CD14-positive monocyte (primary cell): Measurements from ENCODE around the gene TMEM190. TPM values are rescaled to one million over a fixed set of nuclear protein-coding genes. Genes with fewer than 3 reads are reported as not detected.

ENCODE experiments used
- DNase-seq, 3 donors: peaks; one replicate each; pipeline ENCODE4 v3.0.0-alpha.2; 2011 to 2022
- H2AFZ ChIP-seq: 2 replicates; pipeline ENCODE4 v1.6.0; 2012; ENCODE audit warnings: mild to moderate bottlenecking, low read depth, low read length, inconsistent platforms; ENCODE audit not compliant: insufficient read depth, poor library complexity, severe bottlenecking
- H3K27ac ChIP-seq, 2 donors: 1 replicate in 1 of 2; 2 replicates in 1 of 2; pipeline ENCODE4 v1.5.1; 2012 to 2013; ENCODE audit warnings: low read length in 2 of 2, control low read depth in 1 of 2, inconsistent platforms in 1 of 2, low read depth in 1 of 2, mild to moderate bottlenecking in 1 of 2
- H3K27me3 ChIP-seq, 2 donors: one replicate each; pipeline versions ENCODE4 v1.6.0 to v1.6.1; 2011 to 2013; ENCODE audit warnings: low read length in 2 of 2; ENCODE audit not compliant: control insufficient read depth in 2 of 2, insufficient read depth in 2 of 2
- H3K36me3 ChIP-seq, 2 donors: replicated peaks in 1 of 2; 1 replicate in 1 of 2; 2 replicates in 1 of 2; pipeline versions ENCODE4 v1.5.1 to v1.6.1; 2012 to 2013; ENCODE audit warnings: low read length in 2 of 2, control low read depth in 1 of 2, inconsistent platforms in 1 of 2, mild to moderate bottlenecking in 1 of 2; ENCODE audit not compliant: insufficient read depth in 2 of 2, control insufficient read depth in 1 of 2
- H3K4me1 ChIP-seq, 2 donors: 1 replicate in 1 of 2; 2 replicates in 1 of 2; pipeline versions ENCODE4 v1.5.1 to v1.6.1; 2012 to 2013; ENCODE audit warnings: low read length in 2 of 2, control low read depth in 1 of 2, inconsistent platforms in 1 of 2, mild to moderate bottlenecking in 1 of 2, moderate library complexity in 1 of 2; ENCODE audit not compliant: insufficient read depth in 2 of 2, control insufficient read depth in 1 of 2
- H3K4me2 ChIP-seq: replicated peaks from 2 replicates; pipeline ENCODE3; 2012; ENCODE audit warnings: low read length, moderate library complexity, mild to moderate bottlenecking; ENCODE audit not compliant: poor library complexity, severe bottlenecking; ENCODE audit errors: extremely low read depth
- H3K4me3 ChIP-seq, 3 experiments: fragments of 200-600 bp in 1 of 3; sonication (generic) in 1 of 3; replicated peaks in 1 of 3; 1 replicate in 2 of 3; 2 replicates in 1 of 3; pipeline ENCODE4 v1.5.1; 2011 to 2013; ENCODE audit warnings: low read length in 3 of 3, mild to moderate bottlenecking in 3 of 3, control low read depth in 2 of 3, low read depth in 2 of 3, inconsistent platforms in 1 of 3, moderate library complexity in 1 of 3
- H3K79me2 ChIP-seq: 2 replicates; pipeline ENCODE4 v1.6.0; 2012; ENCODE audit warnings: mild to moderate bottlenecking, control low read depth, inconsistent platforms, low read length, moderate library complexity; ENCODE audit not compliant: insufficient read depth
- H3K9ac ChIP-seq: 2 replicates; pipeline ENCODE4 v1.6.0; 2017; ENCODE audit warnings: low read length, mild to moderate bottlenecking; ENCODE audit not compliant: insufficient read depth, poor library complexity, severe bottlenecking
- H3K9me3 ChIP-seq, 2 donors: replicated peaks in 1 of 2; 1 replicate in 1 of 2; 2 replicates in 1 of 2; pipeline versions ENCODE4 v1.5.1 to v1.6.1; 2012 to 2013; ENCODE audit warnings: low read length in 2 of 2, control low read depth in 1 of 2; ENCODE audit not compliant: control insufficient read depth in 1 of 2, insufficient read depth in 1 of 2
- H4K20me1 ChIP-seq: 2 replicates; pipeline ENCODE4 v1.6.0; 2012; ENCODE audit warnings: mild to moderate bottlenecking, low read length, control low read depth, moderate library complexity; ENCODE audit not compliant: insufficient read depth
- H3K27ac Mint-ChIP-seq, 7 donors: one replicate each; pipeline ENCODE4 v1.8.0; 2020; ENCODE audit warnings: mild to moderate bottlenecking in 7 of 7, mixed read lengths in 7 of 7, moderate library complexity in 6 of 7, inconsistent platforms in 2 of 7
- H3K27me3 Mint-ChIP-seq, 3 donors: one replicate each; pipeline ENCODE4 v1.8.0; 2021 to 2022; ENCODE audit warnings: low read depth in 3 of 3, mild to moderate bottlenecking in 3 of 3, mixed read lengths in 3 of 3, moderate library complexity in 3 of 3, inconsistent platforms in 1 of 3
- H3K36me3 Mint-ChIP-seq, 2 donors: one replicate each; pipeline ENCODE4 v1.8.0; 2020; ENCODE audit warnings: mixed read lengths in 2 of 2, inconsistent platforms in 1 of 2, mild to moderate bottlenecking in 1 of 2
- H3K4me1 Mint-ChIP-seq: one replicate; pipeline ENCODE4 v1.8.0; 2020; ENCODE audit warnings: mild to moderate bottlenecking, mixed read lengths
- H3K4me3 Mint-ChIP-seq, 2 donors: one replicate each; pipeline ENCODE4 v1.8.0; 2020; ENCODE audit warnings: mild to moderate bottlenecking in 2 of 2, mixed read lengths in 2 of 2, moderate library complexity in 1 of 2
- H3K9me3 Mint-ChIP-seq, 7 donors: one replicate each; pipeline ENCODE4 v1.8.0; 2020 to 2022; ENCODE audit warnings: mixed read lengths in 7 of 7, mild to moderate bottlenecking in 6 of 7, moderate library complexity in 6 of 7, inconsistent platforms in 2 of 7
- CTCF ChIP-seq: fragments of 200-600 bp; IDR thresholded peaks from one replicate; pipeline ENCODE4 v1.8.0; 2022; ENCODE audit warnings: antibody characterized with exemption, mild to moderate bottlenecking
- WGBS: methylation state at CpG from one replicate; pipeline ENCODE4 v1.1.5; 2013; ENCODE audit warnings: missing lambda C conversion rate; ENCODE audit not compliant: insufficient coverage; 5-methylcytosine and 5-hydroxymethylcytosine counted together
- intact Hi-C, 2 donors: fragments of 100-400 bp; cut with micrococcal nuclease; formaldehyde crosslinking; loops; one replicate each; pipeline versions ENCODE4 v1.15.0 to v1.15.1; 2023
- polyA plus RNA-seq, 3 donors: library from polyadenylated mRNA; depleted of rRNA in 1 of 3; unstranded in 2 of 3; stranded (reverse) in 1 of 3; fragments of 300-500 nt in 2 of 3; fragments of >200 nt in 1 of 3; fragmentation: Illumina TruSeq in 2 of 3; gene quantifications; 1 replicate in 2 of 3; 2 replicates in 1 of 3; pipeline ENCODE4 v1.2.3, GENCODE V29; 2012 to 2021

Gene TMEM190
- polyA plus RNA-seq, 3 donors = not detected

- WGBS = under 1% methylated on average over 50 of the region's 63 CpGs
- peak within 1 kb of the TSS; percentile 77 for H2AFZ ChIP-seq
- peak within 1 kb of the TSS; percentile 92 for H3K9ac ChIP-seq
- DNase-seq = peak; percentile 100
- H3K27ac ChIP-seq = peak within 1 kb of the TSS; percentile 97 to 99
- peak within 1 kb of the TSS; percentile 48 to 83 (median 69) for H3K4me3 ChIP-seq
- H3K4me3 Mint-ChIP-seq = peak within 1 kb of the TSS; percentile 82 to 90
- H3K4me1 Mint-ChIP-seq = peaks cover 27% of the 10 kb centered on the region
- peak within 1 kb of the TSS; percentile 94 for H3K4me2 ChIP-seq
- H3K9me3 Mint-ChIP-seq = no peaks in the 10 kb centered on the region
- H4K20me1 ChIP-seq = peaks cover 7% of the 10 kb centered on the region
- H3K9me3 ChIP-seq = no peaks in the 10 kb centered on the region
- H3K36me3 Mint-ChIP-seq = peaks cover 10 to 24% of the 10 kb centered on the region in 2 donors
- TF ChIP-seq CTCF = peak; percentile 12
- peaks cover 31 to 39% of the 10 kb centered on the region in 2 donors for H3K4me1 ChIP-seq
- peaks cover 9 to 15% of the 10 kb centered on the region in 2 donors for H3K36me3 ChIP-seq
- intact Hi-C loops = loop anchor here (1.0 to 5.0 kb wide), 4 partner anchors 14 to 81 kb away; partner anchors contain the start of genes RPL28 (in 1 of the 2), TMEM150B (in 1 of the 2) and TMEM238 (in 1 of the 2)
- H3K27me3 Mint-ChIP-seq = peaks cover 0 to 5% (median 2%) of the 10 kb centered on the region in 3 donors
- H3K79me2 ChIP-seq = peaks cover 12% of the 10 kb centered on the region
- H3K27ac Mint-ChIP-seq = peak within 1 kb of the TSS; percentile 97 to 99 (median 99)
- no peaks in the 10 kb centered on the region for H3K27me3 ChIP-seq
These were observed 37.3 kb upstream of the TMEM190 start, which contains the start of gene KMT5C for GRCh38 chr19:55339105-55339888. Gene KMT5C, plus strand, starts transcription at chr19:55339876. Its CDS starts 2,061 bp downstream, at chr19:55341937.

- intact Hi-C loops = loop anchor here (1.0 to 5.0 kb wide), 5 partner anchors 15 to 82 kb away; partner anchors contain the start of genes TMEM238 (in 2 of the 2), RPL28 (in 1 of the 2) and TMEM150B (in 1 of the 2)
- no peak for TF ChIP-seq CTCF
- Histone ChIP-seq H3K4me2 (peak overlapping the region; percentile 94), H3K79me2 (peaks cover 12% of the 10 kb centered on the region), H3K36me3 (peaks cover 9 to 15% of the 10 kb centered on the region in 2 donors), H3K27me3 (no peaks in the 10 kb centered on the region), H3K4me3 (peak overlapping the region; percentile 48 to 83 (median 69)), H3K9ac (peak overlapping the region; percentile 72), H4K20me1 (peaks cover 7% of the 10 kb centered on the region), H3K9me3 (no peaks in the 10 kb centered on the region), H3K27ac (peak overlapping the region; percentile 83 to 97), H2AFZ (peak overlapping the region; percentile 62), H3K4me1 (peaks cover 31 to 39% of the 10 kb centered on the region in 2 donors)
- Mint-ChIP-seq H3K27me3 (peaks cover 0 to 4% (median 2%) of the 10 kb centered on the region in 3 donors), H3K4me3 (peak overlapping the region; percentile 82 to 90), H3K9me3 (no peaks in the 10 kb centered on the region), H3K27ac (peak overlapping the region; percentile 94 to 99 (median 98)), H3K4me1 (peaks cover 27% of the 10 kb centered on the region), H3K36me3 (peaks cover 14 to 29% of the 10 kb centered on the region in 2 donors)
- 2% methylated on average over 26 of the region's 44 CpGs for WGBS
- DNase-seq = peak in 1 of 3 donors; percentile 52
These were observed 36.5 kb upstream of the TMEM190 start for GRCh38 chr19:55339889-55340783.
